Measurements from ENCODE around the gene ACD. TPM values are rescaled to one million over a fixed set of nuclear protein-coding genes. Genes with fewer than 3 reads are reported as not detected.

The ACD gene
- total RNA-seq, 2 experiments from 2014 or later, result 50.8 to 53.7 TPM

DNA sequence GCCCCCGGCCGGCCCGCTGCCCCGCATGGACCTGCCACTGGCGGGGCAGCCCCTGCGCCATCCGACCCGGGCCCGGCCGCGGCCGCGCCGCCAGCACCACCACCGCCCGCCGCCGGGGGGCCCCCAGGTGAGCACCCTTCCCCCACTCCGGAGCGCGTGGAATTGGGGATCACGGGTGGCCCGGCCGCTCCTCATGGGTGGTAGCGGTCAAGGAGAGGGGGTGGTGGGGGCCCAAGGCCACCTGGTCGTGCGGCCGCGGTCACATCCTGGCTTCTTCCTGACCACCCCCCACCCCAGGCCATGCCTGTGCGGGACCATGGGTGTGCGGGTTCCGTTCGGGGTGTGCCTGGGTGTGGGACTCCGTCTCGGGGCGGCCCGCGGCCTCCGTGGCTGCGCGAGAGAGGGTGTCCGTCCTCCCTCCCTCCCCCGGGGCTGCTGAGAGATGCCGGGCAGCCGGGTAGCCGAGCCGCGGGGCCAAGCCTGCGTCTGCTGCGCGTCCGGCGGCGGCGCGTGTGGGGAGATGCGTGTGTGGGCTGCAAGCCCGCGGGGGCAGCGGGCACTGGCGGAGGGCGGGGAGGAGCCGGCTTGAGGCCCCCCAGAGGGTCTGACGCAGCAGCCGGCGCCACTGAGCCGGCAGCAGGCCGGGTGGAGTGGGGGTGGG is 6.8 kb downstream of the ACD start:
- ATAC-seq (no peak), DNase-seq (no peak)
- intact Hi-C loops (cut with micrococcal nuclease), result no loop called here
- H3K27ac Mint-ChIP-seq, result no peak overlapping the region
- peaks cover 5% of the 10 kb centered on the region for H3K4me1 Mint-ChIP-seq (ENCODE audit: low read depth)
- H3K27me3 Mint-ChIP-seq, result no peaks in the 10 kb centered on the region
- ChIA-PET CTCF (interaction anchor here (1.0 to 1.9 kb wide), 3 partner anchors 8 to 10 kb away, joined by 3 to 5 read pairs (median 4); partner anchors contain the start of gene CARMIL2), POLR2A (interaction anchor here (1.2 kb wide), 1 partner anchor 12 kb away, joined by 3 read pairs; no protein-coding TSS in a partner anchor)
- H3K36me3 Mint-ChIP-seq (ENCODE audit: low read depth), result peaks cover 41% of the 10 kb centered on the region
- H3K9me3 Mint-ChIP-seq, result no peaks in the 10 kb centered on the region
- TF ChIP-seq, protein P1, sequence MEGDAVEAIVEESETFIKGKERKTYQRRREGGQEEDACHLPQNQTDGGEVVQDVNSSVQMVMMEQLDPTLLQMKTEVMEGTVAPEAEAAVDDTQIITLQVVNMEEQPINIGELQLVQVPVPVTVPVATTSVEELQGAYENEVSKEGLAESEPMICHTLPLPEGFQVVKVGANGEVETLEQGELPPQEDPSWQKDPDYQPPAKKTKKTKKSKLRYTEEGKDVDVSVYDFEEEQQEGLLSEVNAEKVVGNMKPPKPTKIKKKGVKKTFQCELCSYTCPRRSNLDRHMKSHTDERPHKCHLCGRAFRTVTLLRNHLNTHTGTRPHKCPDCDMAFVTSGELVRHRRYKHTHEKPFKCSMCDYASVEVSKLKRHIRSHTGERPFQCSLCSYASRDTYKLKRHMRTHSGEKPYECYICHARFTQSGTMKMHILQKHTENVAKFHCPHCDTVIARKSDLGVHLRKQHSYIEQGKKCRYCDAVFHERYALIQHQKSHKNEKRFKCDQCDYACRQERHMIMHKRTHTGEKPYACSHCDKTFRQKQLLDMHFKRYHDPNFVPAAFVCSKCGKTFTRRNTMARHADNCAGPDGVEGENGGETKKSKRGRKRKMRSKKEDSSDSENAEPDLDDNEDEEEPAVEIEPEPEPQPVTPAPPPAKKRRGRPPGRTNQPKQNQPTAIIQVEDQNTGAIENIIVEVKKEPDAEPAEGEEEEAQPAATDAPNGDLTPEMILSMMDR (IDR thresholded peaks at IDR 0.05), result no peak
- no peak overlapping the region for H3K4me3 Mint-ChIP-seq

DNA sequence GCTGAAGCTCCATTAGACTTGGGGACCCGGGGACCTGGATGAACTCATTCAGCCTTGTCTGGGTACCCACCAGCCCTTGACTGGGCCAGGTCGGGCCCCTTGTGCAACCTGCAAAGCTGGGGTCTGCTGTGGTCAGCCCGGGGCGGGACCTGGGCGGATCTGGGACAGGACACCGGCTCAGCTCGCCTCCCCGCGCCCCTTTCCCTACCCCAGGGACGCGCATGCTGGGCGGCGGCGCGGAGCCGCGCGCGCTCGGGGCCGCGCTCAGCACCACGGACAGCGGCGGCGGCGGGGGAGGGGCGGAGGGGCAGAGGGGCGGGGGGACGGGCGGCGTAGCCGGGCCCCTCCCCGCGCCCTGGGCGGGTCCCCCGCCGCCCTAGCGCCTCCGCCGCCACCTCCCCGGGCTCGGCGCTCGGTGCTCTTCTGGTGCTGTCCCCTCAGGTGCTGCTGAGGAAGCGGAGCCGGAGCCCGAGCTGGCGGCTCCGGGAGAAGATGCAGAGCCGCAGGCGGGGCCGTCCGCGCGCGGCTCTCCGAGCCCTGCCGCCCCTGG is 7.4 kb downstream of the ACD start:
- no peak for DNase-seq
- H3K4me1 Mint-ChIP-seq (ENCODE audit: low read depth), result peaks cover 2% of the 10 kb centered on the region

DNA sequence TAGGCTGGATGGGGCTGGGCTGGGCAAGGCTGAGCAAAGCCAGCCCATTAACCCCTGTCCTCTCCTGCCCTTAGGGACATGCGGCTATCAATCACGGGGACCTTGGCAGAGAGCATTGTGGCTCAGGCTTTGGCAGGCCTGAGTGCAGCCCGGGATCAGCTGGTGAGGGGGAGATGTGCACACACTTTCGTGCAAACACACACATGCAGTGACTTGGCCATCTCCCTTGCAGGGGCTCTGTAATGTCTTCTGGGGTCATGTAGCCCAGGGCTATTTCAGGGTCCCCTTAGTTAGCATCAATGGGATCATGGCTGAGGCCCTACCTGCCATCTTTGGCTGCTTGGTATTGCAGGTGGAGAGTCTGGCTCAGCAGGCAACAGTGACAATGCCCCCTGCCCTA is 8.2 kb downstream of the ACD start:
- TF ChIP-seq, protein P1 (IDR thresholded peaks at IDR 0.05), result no peak
- ATAC-seq (no peak), DNase-seq (no peak)
- peaks cover 42% of the 10 kb centered on the region for H3K36me3 Mint-ChIP-seq (ENCODE audit: low read depth)
- H3K27ac Mint-ChIP-seq, result peak overlapping the region; percentile 57
- ChIA-PET CTCF (interaction anchor here (0.9 to 1.9 kb wide), 3 partner anchors 11 to 171 kb away, joined by 3 to 5 read pairs (median 4); partner anchors contain the start of gene ATP6V0D1), POLR2A (interaction anchor here (1.2 to 9.2 kb wide), 3 partner anchors 8 to 13 kb away, joined by 3 to 100 read pairs (median 13); partner anchors contain the start of genes ACD and PARD6A)
- no peaks in the 10 kb centered on the region for H3K9me3 Mint-ChIP-seq
- no peaks in the 10 kb centered on the region for H3K27me3 Mint-ChIP-seq
- peaks cover 6% of the 10 kb centered on the region for H3K4me1 Mint-ChIP-seq (ENCODE audit: low read depth)
- no peak overlapping the region for H3K4me3 Mint-ChIP-seq
- intact Hi-C loops (cut with micrococcal nuclease), result no loop called here

More for the DNA sequence above, 7.4 kb downstream of the ACD start:
- no peaks in the 10 kb centered on the region for H3K27me3 Mint-ChIP-seq
- ATAC-seq, result no peak
- TF ChIP-seq, protein P1 (IDR thresholded peaks at IDR 0.05), result no peak
- intact Hi-C loops (cut with micrococcal nuclease), result no loop called here
- H3K4me3 Mint-ChIP-seq, result no peak overlapping the region
- H3K27ac Mint-ChIP-seq, result no peak overlapping the region
- ChIA-PET POLR2A (interaction anchor here (1.2 to 9.2 kb wide), 2 partner anchors 7 to 13 kb away, joined by 3 to 100 read pairs; partner anchors contain the start of genes ACD and PARD6A), CTCF (interaction anchor here (1.9 kb wide), 1 partner anchor 10 kb away, joined by 5 read pairs; no protein-coding TSS in a partner anchor)
- H3K9me3 Mint-ChIP-seq, result no peaks in the 10 kb centered on the region
- peaks cover 39% of the 10 kb centered on the region for H3K36me3 Mint-ChIP-seq (ENCODE audit: low read depth)

DNA sequence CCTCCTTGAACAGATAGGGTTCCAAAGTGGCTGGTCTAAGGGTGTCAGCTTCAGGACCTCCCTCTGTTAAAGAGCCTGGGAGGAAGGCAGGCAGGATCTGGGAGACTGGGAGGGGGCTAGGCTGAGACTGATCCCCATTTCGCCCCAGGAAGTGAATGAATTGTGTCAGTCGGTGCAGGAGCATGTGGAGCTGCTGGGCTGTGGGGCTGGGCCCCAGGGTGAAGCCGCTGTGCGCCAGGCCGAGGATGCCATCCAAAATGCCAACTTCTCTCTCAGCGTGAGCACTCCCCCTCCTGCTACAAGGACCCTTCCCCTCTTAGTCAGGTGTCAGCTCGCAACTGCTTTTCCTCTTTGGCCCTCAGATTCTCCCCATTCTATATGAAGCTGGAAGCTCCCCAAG is 9.0 kb downstream of the ACD start:
- ATAC-seq (no peak), DNase-seq (no peak)
- peaks cover 11% of the 10 kb centered on the region for H3K4me1 Mint-ChIP-seq (ENCODE audit: low read depth)
- H3K4me3 Mint-ChIP-seq, result no peak overlapping the region
- no peaks in the 10 kb centered on the region for H3K27me3 Mint-ChIP-seq
- TF ChIP-seq, protein P1 (IDR thresholded peaks at IDR 0.05), result no peak
- intact Hi-C loops (cut with micrococcal nuclease), result no loop called here
- H3K36me3 Mint-ChIP-seq (ENCODE audit: low read depth), result peaks cover 43% of the 10 kb centered on the region
- peak overlapping the region; percentile 11 for H3K27ac Mint-ChIP-seq
- CTCF ChIA-PET, result interaction anchor here (0.9 to 1.9 kb wide), 4 partner anchors 12 to 170 kb away, joined by 3 to 5 read pairs (median 4); partner anchors contain the start of gene ATP6V0D1
- no peaks in the 10 kb centered on the region for H3K9me3 Mint-ChIP-seq
- POLR2A ChIA-PET, result interaction anchor here (1.6 to 9.2 kb wide), 3 partner anchors 9 to 12 kb away, joined by 4 to 100 read pairs (median 13); partner anchors contain the start of genes ACD and PARD6A

Measured in activated CD8-positive, alpha-beta T cell treated with anti-CD3 and anti-CD28 coated beads for 36 hours (primary cell).